ENCODE measurements around the gene BRPF3.

BRPF3 gene

GRCh38 chr6:36223706-36224105 lies 27.2 kb downstream of the BRPF3 start:
- peak; percentile 7 to 24 for DNase-seq (ENCODE audit: low read depth in 2 of 2)
- no peak for TF ChIP-seq CTCF (IDR thresholded peaks at IDR 0.05; ENCODE audit: low read depth, low read length)
- no peak overlapping the region for H3K4me3 ChIP-seq (replicated peaks in 1 of 2; ENCODE audit: low read depth in 2 of 2, low read length in 2 of 2)

GRCh38 chr6:36224918-36225461 lies 28.4 kb downstream of the BRPF3 start:
- no peak for TF ChIP-seq CTCF (IDR thresholded peaks at IDR 0.05; ENCODE audit: low read depth, low read length)
- no peak overlapping the region for H3K4me3 ChIP-seq (replicated peaks in 1 of 2; ENCODE audit: low read depth in 2 of 2, low read length in 2 of 2)
- DNase-seq (ENCODE audit: low read depth in 2 of 2) = peak; percentile 14 to 57

- TF ChIP-seq CTCF (IDR thresholded peaks at IDR 0.05; ENCODE audit: low read depth, low read length) = no peak
- no peak for DNase-seq (ENCODE audit: low read depth in 2 of 2)
- H3K4me3 ChIP-seq (replicated peaks in 1 of 2; ENCODE audit: low read depth in 2 of 2, low read length in 2 of 2) = no peak overlapping the region
Observed at GRCh38 chr6:36226438-36227047, 30.0 kb downstream of the BRPF3 start.

- no peak for TF ChIP-seq CTCF (IDR thresholded peaks at IDR 0.05; ENCODE audit: low read depth, low read length)
- DNase-seq (ENCODE audit: low read depth in 2 of 2) = no peak
- no peak overlapping the region for H3K4me3 ChIP-seq (replicated peaks in 1 of 2; ENCODE audit: low read depth in 2 of 2, low read length in 2 of 2)
Observed at GRCh38 chr6:36227379-36228228, 31.1 kb downstream of the BRPF3 start.

- no peak for TF ChIP-seq CTCF (IDR thresholded peaks at IDR 0.05; ENCODE audit: low read depth, low read length)
- H3K4me3 ChIP-seq (replicated peaks in 1 of 2; ENCODE audit: low read depth in 2 of 2, low read length in 2 of 2) = no peak overlapping the region
Observed at GRCh38 chr6:36229223-36229622, 32.7 kb downstream of the BRPF3 start.

GRCh38 chr6:36230371-36230770 lies 33.8 kb downstream of the BRPF3 start:
- no peak overlapping the region for H3K4me3 ChIP-seq (replicated peaks in 1 of 2; ENCODE audit: low read depth in 2 of 2, low read length in 2 of 2)
- no peak for DNase-seq (ENCODE audit: low read depth in 2 of 2)
- TF ChIP-seq CTCF (IDR thresholded peaks at IDR 0.05; ENCODE audit: low read depth, low read length) = no peak

More at GRCh38 chr6:36229223-36229622, 32.7 kb downstream of the BRPF3 start:
- no peak for DNase-seq (ENCODE audit: low read depth in 2 of 2)
